GM21526 (cell line): ENCODE data around the gene SRRM2.
A peak's percentile ranks its signal among the peaks of the same experiment; 100 is the strongest.

Experiments used
- ATAC-seq: cut with Tn5 transposase; IDR thresholded peaks from one replicate; pipeline ENCODE4 v1.9.1; 2021; ENCODE audit warnings: moderate library complexity; ENCODE audit not compliant: unreplicated experiment, low FRiP score

The SRRM2 gene

DNA sequence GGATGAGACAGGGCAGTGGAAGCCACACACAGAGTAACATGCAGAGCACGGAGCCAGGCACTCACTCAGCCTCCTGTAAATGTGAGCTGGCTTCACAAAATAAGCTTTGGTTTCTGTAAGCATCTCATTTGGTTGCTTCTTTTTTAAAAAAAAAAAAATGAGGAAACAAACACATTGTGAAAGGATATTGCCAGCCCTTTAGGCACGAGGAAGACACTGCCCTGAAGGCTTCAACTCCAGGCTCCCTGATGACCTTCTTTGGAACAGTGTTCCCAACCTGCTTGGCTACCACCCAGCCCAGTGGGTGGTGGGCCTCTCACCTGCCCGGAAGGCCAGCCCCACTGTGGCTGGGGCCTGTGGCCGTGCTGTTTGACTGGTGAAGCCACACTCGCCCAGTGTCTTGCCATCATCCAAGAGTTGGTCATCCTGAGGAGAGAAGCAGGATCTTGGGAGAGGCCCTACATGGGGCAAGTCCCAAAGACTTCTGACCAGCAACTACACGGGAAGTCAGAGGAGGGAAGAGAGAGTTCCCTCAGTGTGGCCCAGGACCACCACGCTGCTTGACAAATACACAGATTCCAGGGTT is 22.8 kb downstream of the SRRM2 start:
- no peak for ATAC-seq

DNA sequence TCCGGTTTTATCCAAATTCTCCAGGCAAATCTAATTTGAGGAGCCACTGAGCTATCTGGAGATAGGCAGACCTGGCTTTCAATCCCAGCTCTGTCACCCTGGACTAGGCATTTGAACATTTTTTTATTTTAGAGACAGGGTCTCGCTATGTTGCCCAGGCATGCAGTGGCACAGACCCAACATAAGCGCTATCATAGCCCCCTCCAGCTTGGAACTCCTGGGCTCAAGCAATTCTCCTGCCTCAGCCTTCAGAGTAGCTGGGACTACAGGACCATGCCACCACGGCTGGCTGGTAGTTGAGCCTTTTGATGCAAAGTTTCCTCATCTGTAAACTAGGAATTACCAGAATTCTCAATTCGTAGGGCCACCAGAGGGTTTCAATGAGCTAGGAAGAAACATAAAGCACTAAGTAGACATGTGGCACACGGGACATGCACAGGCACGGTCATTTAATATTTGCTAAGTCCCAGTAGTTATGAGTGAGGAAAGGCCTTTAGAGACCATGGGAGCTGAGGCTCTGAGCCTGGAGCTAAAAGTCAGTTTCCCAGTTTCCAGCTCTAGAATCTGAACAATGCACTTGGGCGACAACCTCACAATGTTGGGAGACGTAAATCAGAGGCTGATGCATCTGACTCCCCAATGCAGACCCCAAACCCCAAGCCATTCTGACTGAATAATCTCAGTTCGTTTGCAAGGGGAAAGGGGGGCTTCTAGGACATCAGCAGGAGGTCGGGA is 23.5 kb downstream of the SRRM2 start:
- ATAC-seq, result no peak

DNA sequence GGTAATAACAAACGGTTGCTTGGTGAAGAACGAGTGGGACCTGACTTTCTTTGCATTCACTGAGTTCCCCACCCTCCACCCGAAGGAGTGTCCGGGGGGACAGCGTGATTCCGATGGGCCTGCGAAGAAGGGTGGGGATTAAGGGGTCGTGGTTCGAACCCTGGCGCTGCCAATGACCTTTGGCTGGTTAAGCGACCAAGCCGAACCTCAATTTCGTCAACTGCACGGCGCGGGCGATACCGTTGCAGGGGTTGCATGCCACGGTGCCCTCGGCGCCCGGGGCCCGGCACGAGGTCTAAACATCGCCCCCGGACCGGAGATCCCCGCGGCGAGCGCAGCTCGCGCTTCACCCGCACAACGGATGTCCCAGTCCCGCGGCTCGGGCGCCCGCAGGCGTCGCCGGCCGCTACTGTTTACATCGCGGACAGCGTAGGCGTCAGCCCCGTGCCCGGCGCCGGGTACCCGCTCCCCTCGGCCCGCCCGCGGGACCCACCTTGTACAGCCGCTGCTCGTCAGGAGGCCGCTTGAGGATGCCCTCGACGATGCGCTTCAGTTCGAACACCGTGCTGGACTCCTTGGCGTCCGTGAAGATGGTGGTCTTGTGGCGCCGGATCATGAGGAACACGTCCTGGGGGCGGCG is 24.2 kb downstream of the SRRM2 start:
- peak; percentile 18 for ATAC-seq

DNA sequence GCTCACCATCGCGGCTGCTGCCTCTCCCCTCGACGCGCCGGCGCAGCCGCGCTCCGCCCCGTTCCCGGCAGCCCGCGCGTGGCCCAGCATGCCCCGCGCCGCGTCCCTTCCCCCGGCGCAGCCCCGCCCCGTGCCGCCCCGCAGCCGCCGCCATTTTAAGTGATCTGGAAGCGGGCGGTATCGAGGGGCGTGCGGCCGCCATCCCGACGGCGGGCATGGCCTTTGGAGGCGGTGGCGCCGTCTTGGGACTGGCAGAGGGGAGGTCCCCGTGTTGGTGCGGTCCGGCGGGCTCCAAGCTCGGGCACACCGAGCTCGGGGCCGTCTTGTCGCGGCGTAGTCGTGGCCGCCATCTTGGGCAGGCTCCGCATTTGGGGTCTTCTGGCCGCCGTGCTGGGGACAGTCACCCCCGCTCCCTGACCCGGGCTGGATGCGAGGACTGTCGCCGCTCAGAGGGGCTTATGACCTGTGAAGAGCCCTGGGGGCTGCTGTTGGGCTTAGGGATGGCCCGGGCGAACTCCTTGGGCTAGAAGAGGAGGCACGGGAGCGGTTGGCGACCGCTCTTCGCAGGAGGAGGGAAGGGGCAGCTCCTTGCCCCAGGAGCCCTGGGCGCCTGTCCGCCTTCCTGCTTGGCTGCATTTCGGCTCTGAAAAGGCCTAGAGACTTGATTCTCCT is 24.9 kb downstream of the SRRM2 start, which contains the start of gene ELOB:
ELOB (minus strand) TSS at position 50 of the 672 bp plus-strand sequence; CDS start at position 9, 41 bp downstream.
- ATAC-seq, result peak; percentile 50

DNA sequence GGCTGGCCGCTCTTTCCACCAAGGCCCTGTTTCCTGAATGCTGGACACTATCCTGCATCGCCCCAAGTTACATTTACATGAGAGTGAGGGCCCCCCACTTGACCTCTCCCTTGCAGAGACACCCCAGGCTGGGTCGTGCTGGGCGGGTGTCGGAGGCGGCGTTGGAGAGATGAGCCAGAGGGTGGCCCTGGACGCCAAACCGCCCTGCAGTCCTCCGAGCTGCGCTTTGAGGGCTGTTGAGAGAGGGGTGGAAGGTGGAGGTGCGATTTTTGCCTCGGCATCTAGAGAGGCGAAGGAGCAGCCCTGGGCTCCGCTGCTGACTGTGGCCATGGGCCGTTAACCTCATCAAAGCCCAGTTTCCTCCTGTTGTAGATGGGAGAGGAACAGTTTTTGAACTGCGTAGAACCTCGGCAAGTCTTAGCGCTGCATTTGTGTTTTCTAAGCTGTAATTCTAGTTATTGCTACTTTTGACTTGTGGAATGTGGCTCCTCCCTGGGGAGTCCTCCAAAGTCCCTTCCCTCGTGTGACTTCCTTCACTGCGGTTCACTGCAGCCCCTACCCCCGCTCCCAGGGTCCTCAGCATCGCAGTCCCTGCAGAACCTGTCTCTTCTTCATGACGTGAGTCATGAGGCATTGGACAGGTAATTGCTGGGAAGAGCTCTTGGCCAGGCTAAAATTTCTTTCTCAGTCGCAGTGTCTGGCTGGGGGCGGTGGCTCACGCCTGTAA is 25.6 kb downstream of the SRRM2 start:
- ATAC-seq, result no peak

DNA sequence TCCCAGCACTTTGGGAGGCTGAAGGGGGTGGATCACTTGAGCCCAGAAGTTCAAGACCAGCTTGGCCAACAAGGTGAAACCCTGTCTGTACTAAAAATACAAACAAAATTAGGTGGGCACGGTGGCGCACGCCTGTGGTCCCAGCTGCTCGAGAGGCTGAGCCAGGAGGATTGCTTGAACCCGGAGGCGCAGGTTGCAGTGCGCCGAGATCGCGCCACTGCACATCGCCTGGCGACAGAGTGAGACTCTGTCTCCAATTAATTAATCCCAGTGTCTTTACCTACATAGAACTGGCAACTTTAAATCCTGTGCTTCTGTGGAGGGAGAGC is 26.2 kb downstream of the SRRM2 start:
- ATAC-seq, result no peak

DNA sequence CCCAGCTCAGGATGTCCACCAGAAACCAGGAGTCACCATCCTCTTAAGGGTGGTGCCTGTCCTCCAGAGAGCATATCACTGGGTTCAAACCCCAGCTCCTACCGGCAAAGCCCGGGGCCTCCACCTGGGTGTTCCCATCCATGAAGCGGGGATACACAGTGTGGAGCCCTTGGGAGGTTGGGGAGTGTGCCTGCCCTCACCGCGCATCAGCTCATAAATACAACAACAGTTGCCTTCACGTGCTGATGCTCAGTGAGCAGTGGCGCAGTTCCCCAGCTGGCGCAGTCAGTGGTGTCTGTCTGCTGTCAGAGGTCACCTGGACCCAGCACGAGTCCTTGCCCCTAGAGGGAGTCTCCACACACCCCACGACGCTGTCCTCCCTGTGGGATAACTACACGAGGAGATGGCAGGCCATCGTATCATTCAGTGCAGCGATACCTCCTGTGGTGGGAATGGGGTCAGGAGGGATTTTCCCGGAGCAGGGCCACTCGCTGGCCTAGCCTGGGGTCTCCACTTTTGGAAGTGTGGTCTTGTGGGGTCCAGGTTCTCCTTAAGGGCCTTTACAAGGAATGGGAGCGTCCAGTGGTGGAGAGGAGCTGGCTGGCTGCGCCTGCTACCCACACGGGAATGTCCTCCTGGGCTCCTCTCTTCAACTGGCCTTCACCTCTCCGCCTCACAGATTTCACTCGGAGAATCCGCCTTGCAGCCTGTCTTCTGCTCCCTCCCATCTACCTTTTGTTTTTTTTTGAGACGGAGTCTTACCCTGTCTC is 26.9 kb downstream of the SRRM2 start:
- no peak for ATAC-seq

DNA sequence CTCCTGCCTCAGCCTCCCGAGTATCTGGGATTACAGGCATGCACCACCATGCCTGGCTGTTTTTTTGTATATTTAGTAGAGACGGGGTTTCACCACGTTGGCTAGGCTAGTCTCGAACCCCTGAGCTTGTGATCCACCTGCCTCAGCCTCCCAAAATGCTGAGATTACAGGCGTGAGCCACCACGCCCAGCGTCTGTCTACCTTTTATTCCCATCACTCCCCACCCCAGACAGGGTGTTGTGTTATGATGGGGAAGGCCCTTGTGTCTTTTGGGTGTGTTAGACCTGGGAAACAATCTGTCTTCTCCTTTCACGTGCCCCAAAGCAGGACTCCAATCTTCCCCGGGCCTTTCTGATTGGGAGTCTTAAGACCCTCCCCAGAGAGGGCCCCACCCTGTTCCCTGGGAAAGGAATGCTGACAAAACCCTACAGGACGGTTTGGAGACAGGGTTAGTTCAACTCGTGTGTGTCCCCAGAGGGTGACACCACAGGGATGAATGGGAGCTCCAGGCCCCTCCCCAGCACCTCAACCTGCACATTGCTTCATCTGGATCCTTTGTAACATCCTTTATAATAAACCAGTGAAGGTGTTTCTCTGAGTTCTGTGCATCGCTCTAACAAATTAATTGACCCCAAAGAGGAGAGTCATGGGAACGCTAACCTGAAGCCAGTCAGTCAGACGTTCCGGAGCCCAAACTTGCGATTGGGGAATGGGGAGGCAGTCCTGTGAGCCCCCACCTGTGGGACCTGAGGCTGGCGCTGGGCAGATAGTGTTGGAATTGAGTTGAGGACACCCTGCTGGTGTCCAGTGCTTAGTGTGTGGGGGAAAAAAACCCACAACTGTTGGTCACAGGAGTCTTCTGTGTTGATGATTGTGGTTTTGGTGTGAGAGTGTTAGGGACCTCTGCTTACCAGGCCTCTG is 27.8 kb downstream of the SRRM2 start:
- no peak for ATAC-seq

DNA sequence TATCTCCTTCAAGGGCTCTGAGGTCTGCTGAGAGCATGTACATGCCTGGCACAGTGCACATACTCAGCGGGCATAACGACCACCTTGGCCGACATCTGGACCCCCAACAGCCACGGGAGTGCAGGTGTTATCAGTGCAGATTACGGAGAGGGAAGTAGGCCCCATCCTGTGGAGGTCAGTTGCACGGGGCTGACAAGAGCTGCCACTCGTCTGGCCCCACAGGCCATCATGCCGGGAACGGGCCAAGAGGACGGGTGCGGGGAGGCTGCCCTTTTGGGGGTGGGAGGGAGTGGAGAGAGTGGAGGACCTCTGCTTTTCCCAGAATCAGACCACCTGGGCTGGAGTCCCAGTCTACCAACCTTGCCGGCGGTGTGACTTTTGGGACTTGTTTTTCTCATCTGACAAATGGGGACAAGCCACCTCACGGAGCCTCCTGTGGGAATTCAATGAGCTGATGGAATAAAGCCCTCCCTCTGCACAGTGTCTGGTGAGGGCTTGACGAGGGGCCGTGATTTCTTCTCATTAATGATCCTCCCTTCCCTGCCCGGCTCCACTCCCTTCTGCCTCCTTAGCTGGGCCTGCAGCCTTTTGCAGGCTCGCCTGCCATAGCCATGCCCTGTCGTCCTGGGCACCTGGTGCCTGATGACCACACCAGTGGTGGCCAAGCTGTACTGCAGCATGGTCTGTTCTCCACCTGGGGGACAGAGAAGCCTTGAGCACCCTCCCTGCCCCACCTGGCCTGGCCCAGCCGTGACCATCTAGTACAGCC is 30.3 kb downstream of the SRRM2 start:
- ATAC-seq, result no peak

DNA sequence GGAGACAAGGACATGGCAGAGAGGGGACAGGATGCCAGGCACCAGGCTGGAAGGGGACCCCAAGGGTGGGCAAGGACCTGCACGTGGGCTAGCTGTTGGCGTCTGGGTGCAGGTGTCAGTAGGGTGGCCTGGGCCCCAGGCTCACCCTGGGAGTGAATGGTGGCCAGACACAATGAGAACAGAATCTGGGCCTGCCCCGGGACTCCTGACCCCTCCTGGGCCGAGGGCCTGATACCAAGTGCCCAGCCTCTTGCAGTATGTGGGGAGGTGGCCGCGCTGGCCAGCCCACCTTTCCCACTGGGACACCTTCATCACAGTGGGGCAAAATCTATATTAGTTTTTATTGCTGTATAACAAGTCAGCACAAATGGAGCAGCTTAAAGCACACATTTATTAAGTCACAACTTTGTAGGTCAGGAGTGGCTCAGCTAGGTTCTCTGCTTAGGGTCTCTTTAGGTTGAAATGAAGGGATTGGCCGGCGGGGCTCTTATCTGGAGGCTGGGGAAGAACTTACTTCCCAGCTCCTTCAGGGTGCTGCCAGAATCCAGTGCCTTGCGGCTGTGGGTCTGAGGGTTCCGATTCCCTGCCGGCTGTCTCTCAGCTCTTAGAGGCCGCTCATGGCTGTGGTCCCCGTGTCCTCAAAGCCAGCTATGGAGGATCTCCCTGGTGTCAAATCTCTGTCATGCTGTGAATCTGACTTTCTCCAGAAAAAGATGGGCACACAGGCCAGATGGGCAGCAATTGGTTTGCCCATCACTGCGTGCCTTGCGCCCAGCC is 31.3 kb downstream of the SRRM2 start:
- ATAC-seq, result no peak

DNA sequence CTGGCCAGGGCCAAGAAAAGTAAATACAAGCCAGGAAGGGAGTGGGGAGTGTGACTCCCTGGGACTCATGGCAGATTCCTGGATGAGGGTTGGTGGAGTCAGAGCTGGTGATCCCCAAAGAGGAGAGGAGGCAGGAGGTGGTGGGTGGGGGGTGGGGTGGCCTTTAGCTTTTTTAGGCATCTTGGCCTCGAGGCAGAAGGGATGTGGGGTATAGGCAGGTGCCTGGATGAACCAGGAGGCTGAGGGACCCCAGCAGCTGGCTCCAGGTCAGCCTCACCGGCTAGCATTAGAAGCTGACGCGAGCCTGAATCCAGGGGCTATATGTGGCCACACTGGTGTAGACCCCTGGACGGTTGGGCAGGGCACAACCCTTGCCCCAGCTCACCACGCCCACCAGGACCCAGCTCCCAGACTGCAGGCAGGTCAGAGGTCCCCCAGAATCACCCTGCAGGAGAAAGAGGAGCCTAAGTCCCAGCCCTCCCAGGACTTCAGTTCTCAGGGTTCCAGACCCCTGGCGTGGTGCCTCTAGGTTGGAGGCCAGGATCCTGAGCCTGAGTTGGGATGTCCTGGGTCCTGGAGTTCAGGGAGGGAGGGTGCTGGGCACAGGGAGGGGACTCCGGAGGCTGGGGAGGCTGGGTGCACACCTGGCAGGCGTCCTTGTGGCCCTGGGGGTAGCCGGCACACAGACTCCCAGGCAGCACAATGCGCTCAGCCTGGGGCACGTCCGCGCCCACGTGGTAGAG is 32.1 kb downstream of the SRRM2 start:
- ATAC-seq, result no peak

DNA sequence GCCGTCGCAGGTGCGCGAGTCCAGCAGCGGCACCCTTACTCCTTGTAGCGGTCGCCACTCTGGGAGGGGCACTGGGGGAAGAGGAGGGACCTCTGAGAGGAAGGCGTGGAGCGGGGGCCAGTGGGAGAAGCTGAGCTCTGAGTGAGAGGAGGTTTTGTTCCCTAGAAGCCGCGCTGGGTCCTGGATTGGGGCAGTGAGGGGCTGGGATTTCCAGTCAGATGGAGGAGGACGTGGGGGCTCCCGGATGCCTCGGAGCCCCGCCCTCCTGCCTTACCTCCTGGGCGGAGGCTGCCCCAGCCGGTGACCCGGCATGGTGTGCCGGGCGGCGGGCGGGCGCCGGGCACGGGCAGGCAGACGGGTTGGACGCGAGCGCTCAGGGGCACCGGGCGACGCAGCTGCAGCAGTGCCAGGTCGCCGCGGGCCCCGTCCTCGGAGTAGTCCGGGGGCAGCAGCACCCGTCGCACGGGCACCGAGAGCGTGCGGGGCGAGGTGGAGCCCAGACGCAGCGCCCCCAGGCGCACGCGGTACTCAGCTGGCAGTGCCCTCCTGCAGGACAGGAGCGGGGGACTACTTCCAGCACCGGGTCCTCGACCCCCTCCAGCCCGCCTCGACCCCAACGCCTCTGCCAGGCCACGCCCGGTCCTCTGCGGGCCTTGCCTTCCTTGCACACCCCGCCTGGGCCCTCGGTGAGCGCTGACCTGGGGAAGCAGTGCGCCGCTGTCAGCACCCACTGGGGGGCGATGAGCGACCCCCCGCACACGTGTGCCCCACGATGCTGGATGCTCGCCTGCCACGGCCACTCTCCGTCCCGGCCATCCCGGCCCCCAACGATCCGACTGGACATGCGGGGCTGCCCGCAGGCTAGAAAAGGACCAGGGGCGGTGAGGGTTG is 32.9 kb downstream of the SRRM2 start:
- ATAC-seq, result no peak

DNA sequence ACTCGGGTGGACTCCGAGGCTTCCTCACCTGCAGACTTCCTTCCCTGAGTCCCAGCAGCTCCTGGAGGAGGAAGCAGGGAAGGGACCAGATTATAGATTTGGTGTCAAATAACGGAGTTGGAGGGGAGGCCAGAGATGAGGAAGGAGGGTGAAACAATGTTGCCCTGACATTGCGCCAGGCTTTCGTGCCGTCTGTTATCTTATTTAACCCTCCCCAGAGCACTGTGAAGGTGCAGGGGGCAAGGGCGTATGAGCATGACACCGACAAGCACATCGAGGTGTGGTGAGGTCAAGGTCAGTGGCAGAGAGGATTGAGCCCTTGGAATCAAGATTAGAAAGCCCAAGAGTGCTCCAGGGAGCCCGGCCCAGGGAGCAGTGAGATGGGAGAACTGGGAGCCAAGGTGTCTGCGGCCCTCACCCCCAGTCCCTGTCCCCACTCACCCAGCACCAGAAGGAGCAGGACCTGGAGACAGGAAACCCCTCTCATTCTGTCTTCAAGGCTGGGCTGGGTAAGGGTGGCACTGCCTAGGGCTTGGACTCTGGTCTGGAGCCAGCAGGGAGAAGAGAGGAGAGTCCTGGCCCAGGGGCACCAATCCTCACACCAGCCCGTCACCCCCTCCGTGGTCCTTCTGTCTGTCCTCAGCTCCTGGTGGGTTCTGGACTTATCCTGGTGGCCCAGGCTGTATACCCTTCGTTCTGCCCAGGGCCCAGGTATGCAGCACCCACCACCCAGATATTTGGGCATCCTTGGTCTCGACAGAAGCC is 33.8 kb downstream of the SRRM2 start:
- no peak for ATAC-seq

DNA sequence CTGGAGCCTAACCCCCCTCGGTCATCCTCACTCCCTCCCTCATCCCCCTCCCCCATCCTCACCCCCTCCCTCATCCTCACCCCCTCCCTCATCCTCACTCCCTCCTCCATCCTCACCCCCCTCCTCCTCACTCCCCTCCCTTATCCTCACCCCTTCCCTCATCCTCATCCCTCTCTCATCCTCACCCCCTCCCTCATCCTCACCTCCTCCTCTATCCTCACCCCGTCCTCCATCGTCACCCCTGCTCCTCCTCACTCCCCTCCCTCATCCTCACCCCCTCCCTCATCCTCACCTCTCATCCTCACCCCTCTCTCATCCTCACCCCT is 34.4 kb downstream of the SRRM2 start:
- no peak for ATAC-seq

DNA sequence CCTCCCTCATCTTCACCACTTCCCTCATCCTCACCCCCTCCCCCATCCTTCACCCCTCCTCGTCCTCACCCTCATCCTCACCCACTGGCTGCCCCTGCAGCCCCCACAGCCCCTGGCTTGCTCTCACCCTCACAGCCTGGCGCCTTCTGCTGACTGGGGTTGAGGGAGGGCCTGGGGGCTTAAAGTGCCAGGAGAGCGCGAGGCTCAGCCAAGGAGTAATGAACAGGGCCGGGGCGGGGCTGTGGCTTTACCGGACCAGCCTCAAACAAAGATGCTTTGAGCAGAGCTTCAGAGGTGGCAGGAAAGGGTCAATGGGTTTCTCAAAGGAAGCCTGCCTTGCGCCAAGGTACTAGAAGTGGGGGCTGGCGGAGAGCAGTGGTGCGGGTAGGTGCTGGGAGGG is 35.0 kb downstream of the SRRM2 start, which contains the start of gene PRSS33:
PRSS33 (minus strand) TSS at position 155 of the 400 bp plus-strand sequence. CDS start 1,013 bp downstream, outside the sequence.
- no peak for ATAC-seq
